Endodermal cell (in vitro differentiated cells): ENCODE data around the gene TRPM5. TPM values are rescaled to one million over a fixed set of nuclear protein-coding genes. Genes with fewer than 3 reads are reported as not detected.

Experiments
- DNase-seq: peaks from one replicate; pipeline ENCODE4 v3.0.0-alpha.2; 2017
- H3K27ac ChIP-seq: 2 replicates; pipeline ENCODE4 v1.5.1; 2013; ENCODE audit warnings: mild to moderate bottlenecking, low read depth, low read length, moderate library complexity
- H3K27me3 ChIP-seq: 2 replicates; pipeline ENCODE4 v1.6.1; 2013; ENCODE audit warnings: mild to moderate bottlenecking, low read length, moderate library complexity; ENCODE audit not compliant: insufficient read depth, control insufficient read depth, poor library complexity, severe bottlenecking
- H3K36me3 ChIP-seq: 2 replicates; pipeline ENCODE4 v1.7.0; 2013; ENCODE audit warnings: mild to moderate bottlenecking, low read length, moderate library complexity; ENCODE audit not compliant: control insufficient read depth, insufficient read depth
- H3K4me1 ChIP-seq: one replicate; pipeline ENCODE4 v1.7.0; 2013; ENCODE audit warnings: low read length; ENCODE audit not compliant: control insufficient read depth, insufficient read depth
- H3K4me3 ChIP-seq: 2 replicates; pipeline ENCODE4 v1.5.1; 2013; ENCODE audit warnings: mild to moderate bottlenecking, low read length, moderate library complexity
- H3K9ac ChIP-seq: 2 replicates; pipeline ENCODE4 v1.6.1; 2013; ENCODE audit warnings: mild to moderate bottlenecking, low read length, moderate library complexity; ENCODE audit not compliant: poor library complexity, severe bottlenecking; ENCODE audit errors: extremely low read depth
- H3K9me3 ChIP-seq: 2 replicates; pipeline ENCODE4 v1.6.1; 2013; ENCODE audit warnings: mild to moderate bottlenecking, low read length, moderate library complexity; ENCODE audit not compliant: control insufficient read depth
- H3K27ac Mint-ChIP-seq: 2 replicates; pipeline ENCODE4 v1.8.0; 2020; ENCODE audit warnings: mixed read lengths
- H3K27me3 Mint-ChIP-seq: 2 replicates; pipeline ENCODE4 v1.8.0; 2021; ENCODE audit warnings: mild to moderate bottlenecking, mixed read lengths; ENCODE audit not compliant: insufficient read depth
- H3K36me3 Mint-ChIP-seq: 2 replicates; pipeline ENCODE4 v1.8.0; 2020; ENCODE audit warnings: low read depth, mixed read lengths
- H3K4me1 Mint-ChIP-seq: 2 replicates; pipeline ENCODE4 v1.8.0; 2020; ENCODE audit warnings: mixed read lengths
- H3K4me3 Mint-ChIP-seq: 2 replicates; pipeline ENCODE4 v1.8.0; 2020; ENCODE audit warnings: mild to moderate bottlenecking, moderate library complexity, mixed read lengths
- H3K9me3 Mint-ChIP-seq: 2 replicates; pipeline ENCODE4 v1.8.0; 2020; ENCODE audit warnings: mild to moderate bottlenecking, mixed read lengths
- CTCF ChIP-seq: fragments of 200-600 bp; sonication (generic); conservative IDR thresholded peaks from 2 replicates; pipeline ENCODE4 v1.5.0; 2021; ENCODE audit warnings: antibody characterized with exemption, mild to moderate bottlenecking
- WGBS, 2 experiments: methylation state at CpG; one replicate each; pipeline versions ENCODE4 v1.1.5 to v1.1.7; 2013; ENCODE audit warnings: missing lambda C conversion rate in 2 of 2, mixed read lengths in 1 of 2; ENCODE audit not compliant: insufficient coverage in 1 of 2, insufficient read length in 1 of 2; 5-methylcytosine and 5-hydroxymethylcytosine counted together
- total RNA-seq, 2 donors: library from RNA; stranded (reverse); fragmentation: NEBNext Ultra II Directional in 1 of 2; extraction: Animal tissue kit (Norgen Biotek cat#: 25700) in 1 of 2; gene quantifications; 2 replicates in 1 of 2; 3 replicates in 1 of 2; pipeline ENCODE4 v1.2.1, GENCODE V29; 2021

Gene TRPM5
- total RNA-seq, 2 donors from 2014 or later, result 0.11 TPM

DNA sequence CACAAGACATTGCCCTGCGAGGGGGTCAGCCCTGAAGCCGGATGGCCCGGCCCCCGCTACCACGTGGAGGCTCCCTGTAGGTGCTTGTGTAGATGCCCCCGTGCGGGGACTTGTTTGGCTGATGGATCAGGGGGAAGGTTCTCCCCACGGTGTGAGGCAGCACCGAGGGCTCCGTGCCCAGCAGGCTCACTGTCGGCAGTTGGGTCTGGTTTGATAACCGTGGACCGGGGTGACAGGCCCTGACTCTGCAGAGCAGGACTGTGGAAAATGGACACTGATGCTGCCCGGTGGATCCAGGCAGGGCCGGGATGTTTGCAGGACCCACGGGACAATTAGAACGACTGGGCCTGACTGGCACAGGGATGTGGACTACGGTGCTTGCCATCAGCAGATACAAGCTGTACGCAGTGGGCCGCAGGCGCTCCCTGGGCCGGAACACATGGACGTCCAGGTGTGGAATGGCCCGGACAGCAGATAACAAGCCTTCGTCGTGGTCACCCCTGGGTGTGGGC is 19.5 kb upstream of the TRPM5 start:
- Mint-ChIP-seq H3K4me3 (no peak overlapping the region), H3K36me3 (no peaks in the 10 kb centered on the region), H3K27ac (no peak overlapping the region), H3K27me3 (peaks cover 18% of the 10 kb centered on the region), H3K4me1 (no peaks in the 10 kb centered on the region), H3K9me3 (no peaks in the 10 kb centered on the region)
- H3K4me3 ChIP-seq, result no peak overlapping the region
- 94 to 95% methylated on average over 17 to 24 of the region's 26 CpGs for WGBS, 2 experiments
- no peak for TF ChIP-seq CTCF
- peak; percentile 24 for DNase-seq
- H3K9me3 ChIP-seq, result no peaks in the 10 kb centered on the region
- no peaks in the 10 kb centered on the region for H3K4me1 ChIP-seq
- no peak overlapping the region for H3K9ac ChIP-seq
- H3K27ac ChIP-seq, result no peak overlapping the region
- H3K36me3 ChIP-seq, result no peaks in the 10 kb centered on the region
- H3K27me3 ChIP-seq, result peaks cover 9% of the 10 kb centered on the region

DNA sequence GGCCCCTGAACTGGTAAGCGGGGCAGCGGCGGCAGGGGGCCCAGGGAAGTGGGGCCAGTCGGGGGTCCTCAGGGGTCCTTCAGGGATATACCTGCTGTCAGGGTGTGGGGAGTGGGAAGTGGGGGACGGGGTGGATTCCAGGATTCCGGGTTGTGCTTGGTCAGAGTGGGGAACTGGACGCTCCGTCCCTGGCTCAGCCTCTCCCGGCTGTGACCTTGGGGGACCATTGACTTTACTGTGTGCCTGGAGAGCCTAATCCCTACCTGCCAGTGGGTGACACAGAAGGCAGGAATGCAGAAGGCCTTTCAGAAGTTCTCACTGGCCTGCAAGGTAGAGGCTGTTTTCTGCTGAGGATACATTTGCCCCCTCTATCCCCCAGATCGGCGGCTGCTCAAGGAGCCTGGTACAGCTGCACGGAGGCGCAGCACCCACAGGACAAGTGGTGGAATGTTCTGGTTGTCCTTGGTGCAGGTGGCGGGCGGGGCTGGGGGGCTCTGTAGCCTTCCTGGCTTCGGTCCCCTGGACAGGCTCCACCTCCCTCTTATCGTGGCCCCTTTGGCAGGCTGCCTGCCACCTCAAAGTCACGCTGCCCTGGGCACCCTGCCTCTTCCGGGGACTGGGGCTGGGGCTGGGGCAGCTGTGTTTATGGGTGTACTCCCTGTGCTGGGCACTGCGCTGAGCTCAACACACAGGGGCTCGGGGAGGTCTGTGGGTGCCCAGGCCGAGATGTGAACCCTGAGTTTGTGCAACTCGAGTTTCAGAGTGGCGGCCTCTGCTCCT is 18.9 kb upstream of the TRPM5 start:
- no peaks in the 10 kb centered on the region for H3K36me3 ChIP-seq
- H3K4me1 ChIP-seq, result no peaks in the 10 kb centered on the region
- Mint-ChIP-seq H3K4me1 (no peaks in the 10 kb centered on the region), H3K9me3 (no peaks in the 10 kb centered on the region), H3K36me3 (no peaks in the 10 kb centered on the region), H3K27me3 (peaks cover 20% of the 10 kb centered on the region), H3K4me3 (no peak overlapping the region), H3K27ac (no peak overlapping the region)
- H3K4me3 ChIP-seq, result no peak overlapping the region
- peaks cover 11% of the 10 kb centered on the region for H3K27me3 ChIP-seq
- peak; percentile 46 for DNase-seq
- H3K9me3 ChIP-seq, result no peaks in the 10 kb centered on the region
- 91% methylated on average over 13 to 24 of the region's 24 CpGs for WGBS, 2 experiments
- no peak overlapping the region for H3K27ac ChIP-seq
- TF ChIP-seq CTCF, result no peak
- no peak overlapping the region for H3K9ac ChIP-seq

- Histone ChIP-seq H3K9ac (no peak overlapping the region), H3K9me3 (no peaks in the 10 kb centered on the region), H3K4me1 (no peaks in the 10 kb centered on the region), H3K36me3 (no peaks in the 10 kb centered on the region), H3K4me3 (no peak overlapping the region), H3K27ac (no peak overlapping the region), H3K27me3 (peaks cover 18% of the 10 kb centered on the region)
- 91 to 95% methylated on average over 5 to 8 of the region's 8 CpGs for WGBS, 2 experiments
- H3K4me3 Mint-ChIP-seq, result no peak overlapping the region
- H3K27me3 Mint-ChIP-seq, result peaks cover 24% of the 10 kb centered on the region
- H3K4me1 Mint-ChIP-seq, result no peaks in the 10 kb centered on the region
- no peak for TF ChIP-seq CTCF
- H3K9me3 Mint-ChIP-seq, result no peaks in the 10 kb centered on the region
- no peaks in the 10 kb centered on the region for H3K36me3 Mint-ChIP-seq
- no peak for DNase-seq
- no peak overlapping the region for H3K27ac Mint-ChIP-seq
Measured at GRCh38 chr11:2462543-2462985, 18.2 kb upstream of the TRPM5 start.
